ENCODE measurements around the gene SAMD11. TPM values are rescaled to one million over a fixed set of nuclear protein-coding genes. Genes with fewer than 3 reads are reported as not detected.
"Not testable (repeated sequence)": the region's sequence is repeated elsewhere in the genome, so short reads cannot be mapped to it uniquely, and the experiment has no call there.

Gene SAMD11
- polyA plus RNA-seq, 1 of the 3 experiments (the other 2 are of a cell fraction): 2.1 TPM

GRCh38 chr1:985126-985525 is 61.4 kb downstream of the SAMD11 start:
- H3K9me2 ChIP-seq: no peaks in the 10 kb centered on the region
- H3K36me3 ChIP-seq (replicated peaks in 1 of 2; ENCODE audit: control insufficient read depth in 1 of 2, insufficient read depth in 2 of 2, low read length in 1 of 2): no peaks in the 10 kb centered on the region
- TF ChIP-seq YY1 (IDR thresholded peaks at IDR 0.05; ENCODE audit: low read depth) (no peak), ELF1 (IDR thresholded peaks at IDR 0.05) (no peak), ZBTB33 (IDR thresholded peaks at IDR 0.05; ENCODE audit: borderline replicate concordance, low read depth) (no peak), CTCF (IDR thresholded peaks at IDR 0.05) (no peak), MEF2A (IDR thresholded peaks at IDR 0.05; ENCODE audit: borderline replicate concordance, low read depth) (no peak), FOXM1 (IDR thresholded peaks at IDR 0.05; ENCODE audit: low read depth) (no peak), NFIC (IDR thresholded peaks at IDR 0.05; ENCODE audit: borderline replicate concordance) (no peak), TEAD4 (IDR thresholded peaks at IDR 0.05; ENCODE audit: borderline replicate concordance, insufficient read depth) (no peak), CHD2 (IDR thresholded peaks at IDR 0.05; ENCODE audit: low read length, partially characterized antibody) (no peak), REST (IDR thresholded peaks at IDR 0.05; ENCODE audit: low read depth, low read length) (no peak)
- peaks cover 30% of the 10 kb centered on the region; the same call in 1 of the 2 replicates for H3K27me3 ChIP-seq (ENCODE audit: insufficient read depth)
- H3K79me2 ChIP-seq (ENCODE audit: insufficient read depth): no peaks in the 10 kb centered on the region
- ChIA-PET CTCF (interaction anchor here (0.8 to 9.1 kb wide), 18 partner anchors 9 to 307 kb away, joined by 3 to 246 read pairs (median 6); partner anchors contain the start of genes AGRN, HES4 and ISG15), POLR2A (no interaction called here)
- H3K27ac ChIP-seq (ENCODE audit: low read depth in 2 of 2, low read length in 1 of 2): no peak overlapping the region
- no peaks in the 10 kb centered on the region for H4K20me1 ChIP-seq (ENCODE audit: insufficient read depth)
- 42% methylated on average over 13 of the region's 13 CpGs for WGBS (ENCODE audit: low lambda C conversion rate)
- H3K4me2 ChIP-seq: no peak overlapping the region
- no peak overlapping the region for H3K4me3 ChIP-seq (ENCODE audit: low read depth in 2 of 2, low read length in 1 of 2)
- DNase-seq: no peak
- H3F3A ChIP-seq (replicated peaks; ENCODE audit: insufficient read depth): no peaks in the 10 kb centered on the region
- peaks cover 0 to 9% of the 10 kb centered on the region in 2 experiments; a peak in 1 of 4 replicates for H3K4me1 ChIP-seq (ENCODE audit: control insufficient read depth in 1 of 2, insufficient read depth in 2 of 2, low read depth in 1 of 2, low read length in 1 of 2)
- H3K9ac ChIP-seq: no peak overlapping the region
- H3K9me3 ChIP-seq: no peaks in the 10 kb centered on the region
- H2AFZ ChIP-seq (ENCODE audit: low read depth): no peak overlapping the region

GRCh38 chr1:988061-988460 is 64.3 kb downstream of the SAMD11 start:
- CTCF ChIA-PET: interaction anchor here (6.0 kb wide), 1 partner anchor 14 kb away, joined by 36 read pairs; no protein-coding TSS in a partner anchor
- 65% methylated on average over 5 of the region's 5 CpGs for WGBS (ENCODE audit: low lambda C conversion rate)

GRCh38 chr1:991275-991674 is 67.6 kb downstream of the SAMD11 start:
- H3K9me3 ChIP-seq; H2AFZ ChIP-seq (ENCODE audit: low read depth); POLR2A ChIA-PET; H3F3A ChIP-seq (replicated peaks; ENCODE audit: insufficient read depth); H3K27ac ChIP-seq (ENCODE audit: low read depth in 2 of 2, low read length in 1 of 2); H3K9ac ChIP-seq; DNase-seq; H3K4me2 ChIP-seq; H3K4me3 ChIP-seq (ENCODE audit: low read depth in 2 of 2, low read length in 1 of 2); H4K20me1 ChIP-seq (ENCODE audit: insufficient read depth); H3K9me2 ChIP-seq; H3K36me3 ChIP-seq (replicated peaks in 1 of 2; ENCODE audit: control insufficient read depth in 1 of 2, insufficient read depth in 2 of 2, low read length in 1 of 2); H3K4me1 ChIP-seq (ENCODE audit: control insufficient read depth in 1 of 2, insufficient read depth in 2 of 2, low read depth in 1 of 2, low read length in 1 of 2); H3K79me2 ChIP-seq (ENCODE audit: insufficient read depth): not testable (repeated sequence)
- 81% methylated on average over 6 of the region's 6 CpGs for WGBS (ENCODE audit: low lambda C conversion rate)
- CTCF ChIA-PET: interaction anchor here (1.4 to 13.2 kb wide), 5 partner anchors 8 to 72 kb away, joined by 4 to 246 read pairs (median 10); partner anchors contain the start of gene PERM1
- H3K27me3 ChIP-seq (ENCODE audit: insufficient read depth): peaks cover 16% of the 10 kb centered on the region; the same call in 1 of the 2 replicates

More at GRCh38 chr1:988061-988460, 64.3 kb downstream of the SAMD11 start:
- POLR2A ChIA-PET; H3K4me2 ChIP-seq; H3K36me3 ChIP-seq (replicated peaks in 1 of 2; ENCODE audit: control insufficient read depth in 1 of 2, insufficient read depth in 2 of 2, low read length in 1 of 2); DNase-seq; H3K9me2 ChIP-seq; H2AFZ ChIP-seq (ENCODE audit: low read depth); H3K4me1 ChIP-seq (ENCODE audit: control insufficient read depth in 1 of 2, insufficient read depth in 2 of 2, low read depth in 1 of 2, low read length in 1 of 2); H3K9ac ChIP-seq; H4K20me1 ChIP-seq (ENCODE audit: insufficient read depth); H3K27ac ChIP-seq (ENCODE audit: low read depth in 2 of 2, low read length in 1 of 2); H3K9me3 ChIP-seq; H3K4me3 ChIP-seq (ENCODE audit: low read depth in 2 of 2, low read length in 1 of 2); H3F3A ChIP-seq (replicated peaks; ENCODE audit: insufficient read depth); H3K79me2 ChIP-seq (ENCODE audit: insufficient read depth): not testable (repeated sequence)
- H3K27me3 ChIP-seq (ENCODE audit: insufficient read depth): peaks cover 30% of the 10 kb centered on the region; the same call in 1 of the 2 replicates
